ENCODE results near the gene POMP. TPM values are rescaled to one million over a fixed set of nuclear protein-coding genes. Genes with fewer than 3 reads are reported as not detected.

POMP gene, protein sequence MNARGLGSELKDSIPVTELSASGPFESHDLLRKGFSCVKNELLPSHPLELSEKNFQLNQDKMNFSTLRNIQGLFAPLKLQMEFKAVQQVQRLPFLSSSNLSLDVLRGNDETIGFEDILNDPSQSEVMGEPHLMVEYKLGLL
- 25.0 TPM for total RNA-seq

DNA sequence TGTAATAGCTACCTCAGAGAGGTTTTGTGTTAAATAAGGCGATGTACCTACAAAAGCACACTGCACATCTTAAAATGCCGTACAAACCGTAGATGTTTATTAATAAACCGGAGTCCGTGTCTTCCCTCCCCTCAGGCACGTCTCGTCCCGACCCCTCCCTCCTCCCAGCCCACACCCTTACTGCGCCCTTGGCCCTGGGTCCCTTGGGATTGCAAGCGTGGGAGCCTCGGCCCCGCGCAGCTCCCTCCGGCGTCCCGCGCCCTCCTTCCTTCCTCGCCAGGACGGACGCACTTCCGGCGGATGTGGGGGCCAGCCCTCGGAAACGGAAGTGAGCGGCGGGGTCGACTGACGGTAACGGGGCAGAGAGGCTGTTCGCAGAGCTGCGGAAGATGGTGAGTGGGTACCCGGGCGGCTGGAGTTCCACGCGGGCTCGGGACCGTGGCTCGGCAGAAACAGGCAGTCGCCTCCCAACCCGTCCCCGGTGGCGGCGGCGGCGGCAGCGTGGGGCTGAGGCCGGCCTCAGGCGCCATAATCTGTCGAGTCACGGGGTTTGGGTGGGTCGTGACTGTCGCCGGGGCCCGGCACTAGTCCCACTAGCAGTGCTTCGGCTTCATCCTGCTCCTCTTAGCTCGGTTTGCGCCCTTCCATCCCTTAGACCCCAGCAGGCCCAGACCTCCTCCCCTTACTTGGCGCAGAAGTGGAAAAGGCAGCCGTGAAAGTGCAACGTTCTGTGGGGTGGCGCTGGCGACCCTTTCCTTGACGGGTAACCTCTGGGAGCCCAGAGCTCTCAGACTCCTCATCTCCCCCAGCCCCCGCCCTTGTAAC, at the start of gene POMP:
TSS of gene POMP (plus strand) at position 335 of the 825 bp plus-strand sequence. CDS start at position 390, 55 bp downstream.
- peaks cover 9 to 30% of the 10 kb centered on the region in 2 donors for H3K4me1 ChIP-seq
- peaks cover 8 to 30% of the 10 kb centered on the region in 2 donors for H3K36me3 ChIP-seq
- no peaks in the 10 kb centered on the region for H3K27me3 ChIP-seq
- no peaks in the 10 kb centered on the region for H3K9me3 ChIP-seq
- H3K4me3 ChIP-seq: peak within 1 kb of the TSS; percentile 91 to 98
- TF ChIP-seq, protein P1, sequence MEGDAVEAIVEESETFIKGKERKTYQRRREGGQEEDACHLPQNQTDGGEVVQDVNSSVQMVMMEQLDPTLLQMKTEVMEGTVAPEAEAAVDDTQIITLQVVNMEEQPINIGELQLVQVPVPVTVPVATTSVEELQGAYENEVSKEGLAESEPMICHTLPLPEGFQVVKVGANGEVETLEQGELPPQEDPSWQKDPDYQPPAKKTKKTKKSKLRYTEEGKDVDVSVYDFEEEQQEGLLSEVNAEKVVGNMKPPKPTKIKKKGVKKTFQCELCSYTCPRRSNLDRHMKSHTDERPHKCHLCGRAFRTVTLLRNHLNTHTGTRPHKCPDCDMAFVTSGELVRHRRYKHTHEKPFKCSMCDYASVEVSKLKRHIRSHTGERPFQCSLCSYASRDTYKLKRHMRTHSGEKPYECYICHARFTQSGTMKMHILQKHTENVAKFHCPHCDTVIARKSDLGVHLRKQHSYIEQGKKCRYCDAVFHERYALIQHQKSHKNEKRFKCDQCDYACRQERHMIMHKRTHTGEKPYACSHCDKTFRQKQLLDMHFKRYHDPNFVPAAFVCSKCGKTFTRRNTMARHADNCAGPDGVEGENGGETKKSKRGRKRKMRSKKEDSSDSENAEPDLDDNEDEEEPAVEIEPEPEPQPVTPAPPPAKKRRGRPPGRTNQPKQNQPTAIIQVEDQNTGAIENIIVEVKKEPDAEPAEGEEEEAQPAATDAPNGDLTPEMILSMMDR (IDR thresholded peaks at IDR 0.05): no peak
- intact Hi-C loops (cut with DNase I): loop anchor here (1.0 to 10.0 kb wide), 4 partner anchors 59 to 706 kb away; partner anchors contain the start of genes PAN3 and SLC46A3
- H3K27ac ChIP-seq: peak within 1 kb of the TSS; percentile 92 to 97
- peak; percentile 72 to 96 for DNase-seq (ENCODE audit: low spot score in 2 of 2)

DNA sequence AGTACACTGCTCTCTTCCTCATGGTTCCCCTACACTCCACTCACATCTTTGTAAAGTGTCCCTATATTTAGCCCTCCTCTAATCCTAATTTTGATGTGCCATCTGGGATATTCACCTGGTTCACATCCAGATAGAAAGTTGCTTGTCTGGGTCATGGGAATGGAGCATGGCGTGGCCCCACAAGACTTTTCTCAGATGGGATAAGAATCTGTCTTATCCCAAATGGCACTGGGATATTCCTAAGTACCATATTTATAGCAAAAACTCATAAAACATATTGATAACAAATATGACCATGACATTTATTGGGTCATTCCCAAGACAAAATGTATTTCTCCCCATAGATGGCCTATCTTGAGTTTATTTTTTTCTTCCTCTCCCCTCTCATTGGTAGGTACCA, 49.5 kb upstream of the POMP start:
- Histone ChIP-seq H3K9me3 (no peaks in the 10 kb centered on the region), H3K4me1 (no peaks in the 10 kb centered on the region), H3K27ac (no peak overlapping the region), H3K27me3 (no peaks in the 10 kb centered on the region), H3K4me3 (no peak overlapping the region), H3K36me3 (no peaks in the 10 kb centered on the region)
- intact Hi-C loops (cut with DNase I): no loop called here
- DNase-seq (ENCODE audit: low spot score in 2 of 2): no peak
- TF ChIP-seq, protein P1 (IDR thresholded peaks at IDR 0.05): no peak

DNA sequence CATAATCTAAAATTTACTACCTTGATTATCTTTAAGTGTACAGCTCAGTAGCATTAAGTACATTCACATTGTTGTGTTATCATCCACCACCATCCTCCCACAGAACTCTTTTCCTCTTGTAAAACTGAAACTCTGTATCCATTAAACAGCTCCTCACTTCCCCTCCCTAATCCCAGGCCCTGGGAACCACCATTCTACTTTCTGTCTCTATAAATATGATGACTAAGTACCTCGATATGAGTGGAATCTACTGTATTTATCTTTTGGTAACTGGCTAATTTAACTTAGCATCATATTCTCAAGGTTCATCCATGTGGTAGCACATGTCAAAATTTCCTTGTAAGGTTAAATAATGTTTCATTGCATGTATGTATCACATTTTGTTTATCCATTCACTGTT, 49.0 kb upstream of the POMP start:
- Histone ChIP-seq H3K36me3 (no peaks in the 10 kb centered on the region), H3K27me3 (no peaks in the 10 kb centered on the region), H3K27ac (no peak overlapping the region), H3K4me3 (no peak overlapping the region), H3K9me3 (no peaks in the 10 kb centered on the region), H3K4me1 (no peaks in the 10 kb centered on the region)
- TF ChIP-seq, protein P1 (IDR thresholded peaks at IDR 0.05): no peak
- intact Hi-C loops (cut with DNase I): no loop called here
- DNase-seq (ENCODE audit: low spot score in 2 of 2): no peak

DNA sequence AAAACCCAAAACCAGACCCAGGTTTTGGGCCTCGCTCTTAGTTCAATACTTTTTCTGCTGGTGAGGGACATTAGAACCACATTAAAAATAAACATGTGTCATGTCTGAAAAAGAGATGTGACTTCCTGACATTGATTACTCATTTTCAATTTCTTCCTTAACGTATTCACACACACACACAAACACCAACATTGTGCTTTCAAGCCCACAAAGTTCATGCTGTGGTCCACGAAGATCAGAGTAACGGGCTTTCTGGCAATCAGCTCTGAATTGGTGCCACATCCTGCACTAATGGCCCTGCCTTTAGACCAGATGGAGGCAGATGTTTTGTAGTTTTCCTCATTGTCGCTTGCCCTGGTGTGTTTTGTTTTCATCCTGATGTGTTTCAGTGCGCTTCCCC, 47.9 kb upstream of the POMP start:
- TF ChIP-seq, protein P1 (IDR thresholded peaks at IDR 0.05): no peak
- Histone ChIP-seq H3K4me3 (no peak overlapping the region), H3K9me3 (no peaks in the 10 kb centered on the region), H3K36me3 (no peaks in the 10 kb centered on the region), H3K27ac (no peak overlapping the region), H3K27me3 (no peaks in the 10 kb centered on the region), H3K4me1 (no peaks in the 10 kb centered on the region)
- intact Hi-C loops (cut with DNase I): no loop called here
- no peak for DNase-seq (ENCODE audit: low spot score in 2 of 2)

DNA sequence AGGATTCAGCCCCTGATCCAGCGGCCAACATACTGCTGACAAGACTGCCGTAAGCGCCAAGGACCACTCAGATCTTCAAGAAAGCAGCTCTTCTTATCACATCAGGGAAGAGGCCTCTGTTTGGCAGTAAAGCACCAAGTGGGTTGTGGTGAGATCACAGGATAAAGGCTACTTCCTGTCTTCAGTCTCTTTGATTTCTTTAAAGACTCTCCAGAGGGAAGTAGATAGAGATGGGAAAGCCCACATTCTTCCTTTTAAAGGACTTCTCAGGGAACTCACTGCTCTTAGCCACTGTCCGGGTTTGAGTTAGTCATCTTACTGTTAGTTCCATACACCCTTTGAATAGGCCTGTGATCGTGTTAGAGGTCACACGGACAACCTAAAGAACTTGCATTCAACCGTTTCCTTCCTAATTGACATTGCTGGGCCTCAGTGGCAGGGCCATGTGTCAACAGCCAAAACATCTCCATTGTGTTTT, 47.2 kb upstream of the POMP start:
- DNase-seq (ENCODE audit: low spot score in 2 of 2): no peak
- H3K27me3 ChIP-seq: no peaks in the 10 kb centered on the region
- intact Hi-C loops (cut with DNase I): no loop called here
- no peaks in the 10 kb centered on the region for H3K36me3 ChIP-seq
- no peaks in the 10 kb centered on the region for H3K9me3 ChIP-seq
- TF ChIP-seq, protein P1 (IDR thresholded peaks at IDR 0.05): no peak
- no peaks in the 10 kb centered on the region for H3K4me1 ChIP-seq
- no peak overlapping the region for H3K4me3 ChIP-seq
- no peak overlapping the region for H3K27ac ChIP-seq

All from ascending aorta (tissue), 2 donors.